Uterus (tissue), 4 donors: ENCODE measurements around the gene MSI2. TPM values are rescaled to one million over a fixed set of nuclear protein-coding genes. Genes with fewer than 3 reads are reported as not detected.

Source experiments
- DNase-seq, 2 donors: peaks; one replicate each; pipeline ENCODE4 v3.0.0-alpha.2; 2019 to 2020
- H3K27ac ChIP-seq, 2 donors: fragments of 200-600 bp; sonication (generic); 1 replicate in 1 of 2; 2 replicates in 1 of 2; pipeline ENCODE4 v1.5.1; 2016 to 2018
- H3K27me3 ChIP-seq, 2 donors: fragments of 200-600 bp; sonication (generic); one replicate each; pipeline ENCODE4 v1.5.1; 2018 to 2019; ENCODE audit warnings: control low read depth in 1 of 2
- H3K36me3 ChIP-seq, 2 donors: fragments of 200-600 bp; sonication (generic); one replicate each; pipeline ENCODE4 v1.5.1; 2019; ENCODE audit warnings: control low read depth in 1 of 2
- H3K4me1 ChIP-seq, 2 donors: fragments of 200-600 bp; sonication (generic); one replicate each; pipeline ENCODE4 v1.5.1; 2018 to 2019; ENCODE audit warnings: control low read depth in 1 of 2
- H3K4me3 ChIP-seq, 2 donors: fragments of 200-600 bp; sonication (generic); 1 replicate in 1 of 2; 2 replicates in 1 of 2; pipeline ENCODE4 v1.5.1; 2018 to 2019; ENCODE audit warnings: mild to moderate bottlenecking in 1 of 2
- H3K9me3 ChIP-seq, 2 donors: fragments of 200-600 bp; sonication (generic); one replicate each; pipeline ENCODE4 v1.5.1; 2019; ENCODE audit warnings: control low read depth in 1 of 2
- CTCF ChIP-seq, 4 experiments: fragments of 200-600 bp in 2 of 4; fragments of 450-650 bp in 2 of 4; sonication (generic) in 2 of 4; IDR thresholded peaks; one replicate each; pipeline ENCODE4 v1.5.1; 2016 to 2019; ENCODE audit warnings: antibody characterized with exemption in 4 of 4, mild to moderate bottlenecking in 2 of 4, moderate library complexity in 1 of 4
- POLR2A ChIP-seq, 2 donors: fragments of 450-650 bp; IDR thresholded peaks; one replicate each; pipeline ENCODE4 v1.6.1; 2016; ENCODE audit warnings: antibody characterized with exemption in 2 of 2, mild to moderate bottlenecking in 1 of 2, moderate library complexity in 1 of 2
- intact Hi-C: fragments of 100-400 bp; cut with DNase I; formaldehyde crosslinking; loops from one replicate; pipeline ENCODE4 v1.15.1; 2023; ENCODE audit warnings: low total_unique reads
- total RNA-seq, 4 donors: library from RNA; depleted of rRNA in 3 of 4; stranded (reverse); fragments of >200 nt in 3 of 4; gene quantifications; one replicate each; pipeline versions ENCODE4 v1.1.0 to v1.2.4, GENCODE V29; 2014 to 2023
- donor health status: DM: yes; HTN: yes; CAD: no.

MSI2 gene
- total RNA-seq, 4 donors from 2014 or later: 13.2 to 60.8 (median 44.5) TPM

- Histone ChIP-seq H3K36me3 (no peaks in the 10 kb centered on the region), H3K9me3 (no peaks in the 10 kb centered on the region), H3K4me1 (no peaks in the 10 kb centered on the region), H3K4me3 (no peak overlapping the region), H3K27me3 (no peaks in the 10 kb centered on the region), H3K27ac (no peak overlapping the region)
- DNase-seq: no peak
- intact Hi-C loops: no loop called here
- TF ChIP-seq CTCF (IDR thresholded peaks at IDR 0.05): no peak
- TF ChIP-seq POLR2A (IDR thresholded peaks at IDR 0.05): no peak
Measured at GRCh38 chr17:57425431-57425830, 169.1 kb downstream of the MSI2 start.

- Histone ChIP-seq H3K4me3 (no peak overlapping the region), H3K9me3 (no peaks in the 10 kb centered on the region), H3K27me3 (no peaks in the 10 kb centered on the region), H3K4me1 (no peaks in the 10 kb centered on the region), H3K36me3 (no peaks in the 10 kb centered on the region), H3K27ac (no peak overlapping the region)
- no peak for DNase-seq
- TF ChIP-seq CTCF (IDR thresholded peaks at IDR 0.05) (no peak), POLR2A (IDR thresholded peaks at IDR 0.05) (no peak)
- intact Hi-C loops: no loop called here
Measured at GRCh38 chr17:57425903-57426880, 169.9 kb downstream of the MSI2 start.

DNA sequence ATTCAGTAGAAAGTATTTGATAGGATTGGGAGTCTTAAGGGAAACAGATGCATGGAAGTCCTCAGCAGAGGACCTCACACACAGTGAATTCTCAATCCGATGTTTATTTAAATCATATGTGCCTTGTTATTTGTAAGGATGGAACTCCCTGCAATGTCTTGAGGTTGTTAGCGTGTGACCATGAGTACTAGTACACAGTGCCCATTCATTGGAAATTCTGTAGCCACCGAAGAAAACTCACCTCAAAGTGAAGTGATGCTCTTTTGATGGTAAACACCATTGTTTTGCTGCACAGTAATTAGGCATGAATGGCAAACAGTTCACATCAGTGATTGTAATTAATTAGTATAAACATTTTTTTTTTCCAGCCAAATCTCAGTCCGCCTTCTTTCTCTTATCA lies 173.6 kb downstream of the MSI2 start:
- no peak for TF ChIP-seq POLR2A (IDR thresholded peaks at IDR 0.05)
- no peak for TF ChIP-seq CTCF (IDR thresholded peaks at IDR 0.05)
- intact Hi-C loops: loop anchor here (10.0 kb wide), 1 partner anchor 155 kb away; no protein-coding TSS in a partner anchor
- H3K9me3 ChIP-seq: no peaks in the 10 kb centered on the region
- no peak for DNase-seq
- no peak overlapping the region for H3K4me3 ChIP-seq
- H3K27ac ChIP-seq: no peak overlapping the region
- no peaks in the 10 kb centered on the region for H3K36me3 ChIP-seq
- H3K27me3 ChIP-seq: no peaks in the 10 kb centered on the region
- no peaks in the 10 kb centered on the region for H3K4me1 ChIP-seq

DNA sequence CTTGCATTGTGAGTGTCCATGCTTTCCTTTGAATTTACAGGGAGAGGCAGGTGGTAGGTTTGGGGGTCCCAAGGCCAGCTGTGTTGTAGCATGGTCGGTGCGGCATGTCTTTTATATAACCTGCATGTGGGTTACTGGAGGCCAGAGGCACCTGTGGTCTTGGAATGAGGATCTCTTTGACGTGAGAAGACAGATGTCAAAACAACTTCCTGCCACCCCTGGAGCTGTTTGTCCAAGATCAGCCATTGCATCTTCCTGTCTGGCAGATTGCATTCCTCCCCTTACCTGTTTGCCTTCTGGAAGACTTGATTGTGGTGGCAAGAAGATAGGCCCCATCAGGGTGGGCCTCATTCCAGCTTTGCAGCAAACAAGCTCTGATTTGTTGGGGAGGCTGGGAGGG lies 175.1 kb downstream of the MSI2 start:
- no peak overlapping the region for H3K27ac ChIP-seq
- no peaks in the 10 kb centered on the region for H3K4me1 ChIP-seq
- TF ChIP-seq POLR2A (IDR thresholded peaks at IDR 0.05) (no peak), CTCF (IDR thresholded peaks at IDR 0.05) (no peak)
- intact Hi-C loops: loop anchor here (10.0 kb wide), 1 partner anchor 157 kb away; no protein-coding TSS in a partner anchor
- H3K4me3 ChIP-seq: no peak overlapping the region
- H3K27me3 ChIP-seq: no peaks in the 10 kb centered on the region
- DNase-seq: no peak
- H3K36me3 ChIP-seq: no peaks in the 10 kb centered on the region
- H3K9me3 ChIP-seq: no peaks in the 10 kb centered on the region
